ENCODE results near the gene S100A4.
"Not testable (repeated sequence)": the region's sequence is repeated elsewhere in the genome, so short reads cannot be mapped to it uniquely, and the experiment has no call there.

The S100A4 gene

DNA sequence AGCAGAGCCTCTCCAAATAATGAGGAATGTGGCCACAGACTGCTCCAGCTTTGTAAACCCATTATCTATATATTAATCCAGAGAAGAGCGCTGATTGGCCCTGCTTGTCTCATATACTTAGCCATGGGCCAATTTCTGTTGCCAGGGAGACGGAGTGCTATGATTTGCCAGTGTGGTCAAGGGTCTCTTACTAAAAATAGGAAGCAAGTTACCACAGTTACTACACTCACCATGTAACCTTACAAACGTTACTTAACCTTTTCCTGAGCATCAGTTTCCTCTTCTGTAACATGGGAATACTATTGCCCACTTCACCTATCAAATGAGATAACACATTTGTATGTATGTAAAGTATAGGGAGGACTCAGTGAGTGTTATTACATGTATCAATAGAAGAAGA is 27.7 kb upstream of the S100A4 start:
- DNase-seq (ENCODE audit: insufficient read length, low spot score) = no peak
- FAIRE-seq = no peak
- no peak for TF ChIP-seq POLR2A (IDR thresholded peaks at IDR 0.05; ENCODE audit: low read depth, low read length)

DNA sequence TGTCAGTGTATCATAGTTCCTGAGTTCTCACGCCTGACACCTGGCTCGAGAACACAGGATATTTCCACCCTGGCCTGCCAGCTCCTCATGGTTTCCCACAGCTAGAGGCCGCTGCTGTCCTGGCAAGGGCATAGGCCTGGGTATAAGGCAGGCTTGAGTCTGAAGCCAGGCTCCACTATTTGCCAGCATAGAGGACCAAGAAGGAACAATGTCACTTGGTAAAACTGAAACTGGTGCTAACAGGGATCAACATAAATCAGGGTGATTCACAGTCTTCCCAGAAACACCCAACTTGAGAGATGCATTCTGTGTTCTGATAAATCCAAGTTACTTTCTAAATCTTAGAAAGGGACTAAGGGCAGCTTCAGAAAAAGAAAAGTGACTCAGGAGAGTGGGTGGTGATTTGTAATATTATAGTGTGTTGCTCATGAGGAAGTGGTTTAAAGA is 27.0 kb upstream of the S100A4 start:
- FAIRE-seq = no peak
- DNase-seq (ENCODE audit: insufficient read length, low spot score) = peak; percentile 72

DNA sequence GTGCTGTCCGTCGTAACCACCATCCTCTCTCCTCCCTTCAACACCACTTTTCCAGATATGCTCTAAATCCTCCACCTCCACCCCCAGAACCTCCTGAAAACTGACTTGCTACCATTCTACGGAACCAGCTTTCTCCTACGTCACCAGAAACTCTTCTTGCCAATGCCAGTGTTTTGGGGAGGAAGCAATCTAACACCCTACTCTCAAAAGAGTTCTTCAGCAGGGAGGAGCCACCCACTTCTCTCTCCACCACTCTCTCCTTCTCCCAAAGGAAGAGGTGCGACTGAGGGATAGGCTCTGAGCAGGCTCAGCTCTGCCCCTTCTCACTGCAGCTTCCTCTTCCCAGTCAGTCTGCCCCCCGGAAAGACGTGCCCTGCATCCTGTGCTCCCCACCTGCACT is 26.1 kb upstream of the S100A4 start:
- TF ChIP-seq POLR2A (IDR thresholded peaks at IDR 0.05; ENCODE audit: low read depth, low read length) = no peak
- FAIRE-seq = no peak

More for the DNA sequence above, 27.0 kb upstream of the S100A4 start:
- TF ChIP-seq POLR2A (IDR thresholded peaks at IDR 0.05; ENCODE audit: low read depth, low read length) = no peak

DNA sequence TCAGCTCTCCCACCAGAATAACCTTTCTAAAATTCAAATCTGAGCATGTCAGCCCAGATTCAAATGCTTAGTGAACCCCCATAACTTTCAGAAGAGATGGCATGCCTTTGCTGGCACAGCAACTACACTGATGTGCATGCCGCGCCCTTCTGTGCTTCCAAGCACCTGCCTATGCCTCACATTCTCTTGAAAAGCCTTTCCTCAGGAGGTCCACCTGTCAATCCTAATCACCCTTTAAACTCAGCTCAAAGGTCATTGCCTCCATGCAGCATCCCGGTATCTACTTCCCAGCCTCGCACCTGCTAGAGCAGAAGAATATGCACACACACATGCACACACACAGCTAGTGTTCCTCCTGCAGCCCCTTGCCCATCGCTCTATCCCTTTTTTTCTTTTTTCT is 25.3 kb upstream of the S100A4 start:
- FAIRE-seq = no peak
- DNase-seq (ENCODE audit: insufficient read length, low spot score) = no peak
- no peak for TF ChIP-seq POLR2A (IDR thresholded peaks at IDR 0.05; ENCODE audit: low read depth, low read length)

More for the DNA sequence above, 26.1 kb upstream of the S100A4 start:
- no peak for DNase-seq (ENCODE audit: insufficient read length, low spot score)

DNA sequence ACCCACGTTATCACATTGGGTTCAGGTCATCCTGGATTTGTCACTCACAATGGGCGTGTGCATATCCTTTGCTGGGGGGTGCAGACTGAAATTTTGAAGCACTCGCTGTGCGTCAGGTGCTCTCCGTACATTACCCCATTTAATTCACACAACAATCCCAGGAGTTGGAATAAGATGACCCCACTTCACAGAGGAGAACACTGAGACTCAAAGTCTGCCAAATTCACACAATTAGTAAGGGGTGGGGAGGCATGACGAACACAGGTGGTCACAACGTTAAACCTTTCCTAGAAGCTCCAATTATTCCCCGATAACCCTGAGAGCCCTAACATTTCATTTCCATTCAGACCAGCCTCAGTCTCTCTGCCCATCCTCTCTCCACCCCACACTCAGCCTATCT is 23.9 kb upstream of the S100A4 start:
- DNase-seq (ENCODE audit: insufficient read length, low spot score) (no peak), FAIRE-seq (no peak)
- TF ChIP-seq POLR2A (IDR thresholded peaks at IDR 0.05; ENCODE audit: low read depth, low read length) = no peak

DNA sequence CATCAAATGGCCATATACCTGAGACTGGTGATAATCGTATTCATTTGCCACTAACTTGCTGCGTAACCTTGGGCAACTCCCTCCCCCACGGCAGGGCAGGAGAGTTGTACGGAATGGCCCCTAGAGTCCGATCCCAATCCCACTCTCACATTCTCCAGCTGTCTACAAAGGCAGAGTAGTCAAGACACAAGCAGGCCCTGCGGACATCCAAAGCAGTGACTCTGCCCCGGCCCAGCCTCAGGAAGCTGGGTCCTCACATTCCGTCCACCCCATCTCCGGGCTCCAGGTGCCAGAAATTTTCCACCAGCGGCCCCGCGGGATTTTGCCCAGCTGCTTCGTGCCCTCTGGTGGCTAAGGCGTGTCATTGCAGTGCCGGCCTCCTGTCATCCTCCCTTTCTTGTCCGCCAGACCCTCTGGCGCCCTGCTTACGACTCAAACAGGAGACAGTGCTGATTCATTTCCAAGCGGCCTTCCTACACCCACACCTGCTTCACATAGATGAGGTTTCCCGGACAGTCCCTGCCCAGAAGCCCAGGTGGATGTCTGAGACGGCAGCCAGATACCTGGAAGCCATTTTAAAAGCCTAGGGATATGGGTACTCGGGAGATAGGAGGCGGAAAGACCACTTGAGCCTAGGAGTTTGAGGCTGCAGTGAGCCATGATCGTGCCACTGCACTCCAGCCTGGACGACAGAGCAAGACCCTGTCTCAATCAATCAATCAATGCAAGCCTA is 22.9 kb upstream of the S100A4 start:
- FAIRE-seq = no peak
- TF ChIP-seq POLR2A (IDR thresholded peaks at IDR 0.05; ENCODE audit: low read depth, low read length) = no peak

DNA sequence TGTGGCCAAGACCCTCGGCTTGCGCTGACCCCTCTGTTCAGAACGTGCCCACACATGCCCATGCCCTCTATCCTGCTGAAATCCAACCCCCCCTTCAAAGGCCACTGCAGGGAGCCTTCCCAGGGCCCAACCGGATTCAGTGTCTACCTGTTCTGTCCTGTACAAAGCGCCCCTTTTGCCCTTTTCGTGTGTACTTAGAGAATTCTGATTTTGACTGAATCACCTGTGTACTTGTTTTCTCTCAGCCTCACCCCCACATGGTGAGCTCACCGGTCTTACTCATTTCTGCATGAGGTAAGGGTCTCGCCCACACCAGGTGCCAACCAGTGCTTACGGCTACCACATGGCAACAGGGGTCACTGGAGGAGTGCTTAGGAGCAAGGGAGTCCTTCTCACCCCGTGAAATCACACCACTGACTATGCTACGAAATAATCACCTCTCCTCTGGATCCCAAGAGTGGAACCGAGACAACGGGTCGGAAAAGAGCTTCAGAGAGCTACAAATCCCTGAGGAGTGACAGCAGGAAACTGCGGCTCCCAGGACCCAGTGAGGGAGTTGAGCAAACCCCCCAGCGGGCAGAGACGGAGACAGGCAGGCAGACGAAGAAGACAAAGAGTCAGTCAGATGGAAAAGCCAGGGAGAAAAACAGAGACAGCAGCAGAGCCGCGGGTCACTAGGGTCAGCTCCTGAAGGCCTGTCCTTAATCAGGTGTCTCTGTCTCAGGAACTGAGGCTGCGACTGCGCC is 22.2 kb upstream of the S100A4 start:
- no peak; the same call in 1 of the 2 replicates for TF ChIP-seq POLR2A (IDR thresholded peaks at IDR 0.05; ENCODE audit: low read depth, low read length)
- DNase-seq (ENCODE audit: insufficient read length, low spot score) = no peak
- no peak for FAIRE-seq

More for the DNA sequence above, 22.9 kb upstream of the S100A4 start:
- no peak for DNase-seq (ENCODE audit: insufficient read length, low spot score)

DNA sequence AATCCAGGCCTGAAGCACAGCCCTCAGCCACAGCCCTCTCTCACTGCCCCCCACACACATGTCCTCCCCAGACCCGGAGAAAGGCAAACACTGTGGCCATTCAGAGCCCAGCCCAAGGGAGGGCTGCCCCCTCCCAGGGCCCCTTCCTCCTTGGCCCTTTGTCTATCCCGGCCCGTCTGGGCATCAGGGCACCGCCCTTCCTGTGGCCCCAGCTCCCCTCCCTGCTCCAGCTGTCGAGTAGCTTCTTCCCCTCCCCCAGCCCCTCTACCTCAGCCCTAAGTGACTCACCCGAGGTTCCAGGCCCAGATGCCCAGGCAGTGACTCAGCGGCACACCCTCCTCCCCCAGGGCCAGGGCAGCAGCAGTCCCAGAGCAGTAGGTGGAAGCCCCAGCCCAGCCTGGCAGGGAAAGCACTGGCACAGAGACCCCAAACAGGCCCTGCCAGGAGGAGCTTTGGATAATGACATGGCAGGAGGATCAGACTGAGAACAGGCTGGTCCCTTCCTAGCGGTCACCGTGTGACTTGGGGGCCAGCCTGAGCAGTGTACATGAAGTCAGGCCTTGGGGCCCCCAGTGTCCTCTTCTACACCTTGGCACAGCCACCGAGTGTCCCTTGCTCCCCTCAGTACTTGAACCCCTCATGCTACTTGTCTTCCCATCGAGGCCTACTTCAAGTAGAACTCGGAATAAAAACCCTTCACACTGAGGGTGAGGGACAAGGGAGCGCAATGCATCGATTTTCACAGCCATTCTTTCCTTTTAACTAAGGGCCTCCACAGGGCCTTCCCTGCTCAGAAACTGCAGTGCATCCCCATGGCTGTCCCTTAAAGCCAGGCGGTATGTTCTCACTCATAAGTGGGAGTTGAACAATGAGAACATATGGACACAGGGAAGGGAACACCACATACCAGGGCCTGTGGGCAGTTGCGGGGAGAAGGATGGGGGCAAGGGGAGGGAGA is 21.1 kb upstream of the S100A4 start:
- DNase-seq (ENCODE audit: insufficient read length, low spot score) (peak; percentile 93), FAIRE-seq (no peak)
- TF ChIP-seq POLR2A (IDR thresholded peaks at IDR 0.05; ENCODE audit: low read depth, low read length) = peak; percentile 55

DNA sequence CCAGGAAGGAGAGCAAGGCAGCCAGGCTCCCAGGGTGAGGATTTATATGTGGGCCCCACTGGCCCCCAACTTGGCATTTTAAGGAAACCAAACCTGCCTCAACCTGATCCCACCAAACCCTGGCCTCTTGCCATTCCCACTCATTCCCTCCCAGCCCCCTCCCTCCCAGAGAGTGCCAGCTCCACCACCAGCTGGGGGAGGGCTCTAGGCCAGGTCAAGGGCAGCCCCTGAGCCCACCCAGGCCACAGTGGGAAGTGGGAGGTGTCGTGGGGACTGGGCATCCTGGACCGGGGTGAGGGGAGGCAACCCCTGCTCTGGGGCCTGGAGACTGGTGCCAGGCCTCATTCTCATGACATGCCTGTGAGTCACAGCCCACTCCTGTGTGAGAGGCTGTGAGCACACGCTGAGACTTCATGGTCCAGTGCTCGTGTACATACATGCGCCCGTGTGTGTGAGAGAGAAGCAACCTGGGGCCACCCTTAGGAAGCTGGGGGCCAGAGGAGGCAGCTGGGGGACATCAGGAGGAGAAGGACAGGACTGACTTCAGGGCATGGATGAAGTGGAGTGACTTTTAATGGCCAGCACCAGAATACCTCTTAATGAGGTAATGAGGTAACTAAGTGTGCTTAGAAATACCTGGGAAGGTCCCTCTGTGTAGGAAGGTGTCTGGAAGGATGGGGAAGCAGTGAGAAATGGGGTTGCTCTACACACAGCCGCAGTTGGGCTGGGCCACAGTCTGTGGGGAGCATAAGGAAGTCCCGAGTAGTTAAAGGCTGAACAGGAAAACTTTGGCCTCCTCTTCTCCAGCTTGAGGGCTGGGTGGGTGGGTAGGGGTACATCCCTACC is 20.1 kb upstream of the S100A4 start, which contains the start of gene S100A2:
TSS of gene S100A2 (minus strand) at position 316 of the 846 bp plus-strand sequence. CDS start 1,967 bp downstream, outside the sequence.
- FAIRE-seq (no peak), DNase-seq (ENCODE audit: insufficient read length, low spot score) (peak; percentile 84)
- 0 out of 2 replicates have a peak, but pooled peaks have one; percentile 11 for TF ChIP-seq POLR2A (IDR thresholded peaks at IDR 0.05; ENCODE audit: low read depth, low read length)

DNA sequence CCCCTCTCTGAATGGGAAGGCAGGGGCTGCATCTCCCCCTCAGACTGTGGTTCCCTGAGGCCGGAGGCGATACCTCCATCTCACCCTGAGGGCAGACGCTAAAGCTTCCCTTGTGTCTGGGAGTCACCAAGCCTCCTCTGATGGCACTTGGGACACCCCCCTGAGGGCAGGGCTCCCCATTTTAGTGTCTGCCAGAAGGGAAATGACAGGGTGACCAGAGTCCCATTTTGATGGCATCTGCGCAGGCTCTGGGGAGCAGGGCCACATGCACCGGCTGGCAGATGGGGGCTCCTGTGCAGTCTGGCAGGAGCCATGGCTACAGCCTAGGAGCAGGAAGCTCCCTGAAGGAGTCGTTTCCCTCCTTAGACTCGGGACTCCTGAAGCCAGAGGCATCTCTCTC is 18.4 kb upstream of the S100A4 start:
- no peak for FAIRE-seq
- TF ChIP-seq POLR2A (IDR thresholded peaks at IDR 0.05; ENCODE audit: low read depth, low read length) = no peak
- no peak for DNase-seq (ENCODE audit: insufficient read length, low spot score)

DNA sequence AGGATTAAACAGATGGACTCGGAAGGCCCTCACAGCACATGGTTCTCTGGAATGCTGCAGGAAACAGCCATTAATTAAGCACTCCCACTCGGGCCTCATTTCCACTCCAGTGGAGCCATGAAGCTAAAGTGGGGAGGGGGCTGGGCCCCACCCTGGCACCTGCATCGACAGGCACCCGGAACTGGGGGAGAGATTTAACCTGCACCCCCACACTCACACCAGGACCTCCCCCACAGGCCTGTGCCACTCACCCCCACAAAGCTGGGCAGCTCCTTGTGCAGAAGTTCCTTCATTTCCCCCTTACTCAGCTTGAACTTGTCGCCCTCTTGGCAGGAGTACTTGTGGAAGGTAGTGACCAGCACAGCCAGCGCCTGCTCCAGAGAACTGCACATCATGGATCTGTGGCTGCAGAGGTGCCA is 17.9 kb upstream of the S100A4 start:
- TF ChIP-seq POLR2A (IDR thresholded peaks at IDR 0.05; ENCODE audit: low read depth, low read length) = no peak
- FAIRE-seq (no peak), DNase-seq (ENCODE audit: insufficient read length, low spot score) (no peak)

DNA sequence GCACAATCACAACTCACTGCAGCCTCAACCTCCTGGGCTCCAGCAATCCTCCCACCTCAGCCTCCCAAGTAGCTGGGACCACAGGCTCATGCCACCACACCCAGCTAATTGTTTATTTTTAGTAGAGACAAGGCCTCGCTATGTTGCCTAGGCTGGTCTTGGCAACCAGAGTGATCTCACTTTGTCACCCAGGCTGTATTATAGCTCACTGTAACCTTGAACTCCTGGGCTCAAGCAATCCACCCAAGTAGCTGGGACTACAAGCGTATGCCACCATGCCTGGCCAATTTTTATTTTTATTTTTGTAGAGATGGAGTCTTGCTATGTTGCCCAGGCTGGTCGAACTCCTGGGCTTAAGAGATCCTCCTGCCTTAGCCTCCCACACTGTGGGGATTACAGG is 16.4 kb upstream of the S100A4 start:
- not testable (repeated sequence) for FAIRE-seq; DNase-seq (ENCODE audit: insufficient read length, low spot score)

DNA sequence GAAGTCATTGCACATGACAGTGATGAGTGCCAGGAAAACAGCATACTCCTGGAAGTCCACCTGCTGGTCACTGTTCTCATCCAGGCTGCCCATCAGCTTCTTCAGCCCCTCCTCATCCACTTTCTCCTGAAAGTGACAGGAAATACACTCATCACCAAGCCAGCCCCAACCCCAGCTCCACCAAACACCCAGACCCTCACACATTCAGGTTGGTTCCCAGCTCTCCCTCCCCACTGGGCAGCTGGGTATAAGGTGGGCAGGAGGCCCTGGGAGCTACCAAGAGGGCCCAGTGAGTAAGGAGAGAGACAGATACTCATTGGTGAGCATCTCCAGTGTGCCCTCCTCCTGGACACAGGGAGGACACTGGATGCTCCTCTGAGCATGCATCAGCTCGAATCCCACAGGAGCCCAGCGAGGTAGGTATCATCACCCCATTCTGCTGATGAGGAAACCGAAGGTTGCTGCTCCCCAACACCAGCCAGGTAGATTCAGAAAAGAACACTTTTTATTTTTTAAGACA is 15.9 kb upstream of the S100A4 start:
- TF ChIP-seq POLR2A (IDR thresholded peaks at IDR 0.05; ENCODE audit: low read depth, low read length) = no peak
- no peak for FAIRE-seq
- DNase-seq (ENCODE audit: insufficient read length, low spot score) = no peak
